H9 (cell line): ENCODE data around the gene PADI6. TPM values are rescaled to one million over a fixed set of nuclear protein-coding genes. Genes with fewer than 3 reads are reported as not detected.

Experiments
- DNase-seq: peaks from one replicate; pipeline ENCODE4 v3.0.0-alpha.2; 2017
- H2AFZ ChIP-seq: one replicate; pipeline ENCODE4 v1.6.1; 2013; ENCODE audit warnings: mild to moderate bottlenecking, low read length, control low read depth, moderate library complexity
- H2AK5ac ChIP-seq: 2 replicates; pipeline ENCODE4 v1.6.1; 2013; ENCODE audit warnings: low read length, control low read depth, mixed read lengths; ENCODE audit not compliant: insufficient read length
- H2BK120ac ChIP-seq: one replicate; pipeline ENCODE4 v1.6.1; 2013; ENCODE audit warnings: low read depth, mild to moderate bottlenecking, low read length, control low read depth, inconsistent platforms; ENCODE audit not compliant: poor library complexity, severe bottlenecking
- H2BK12ac ChIP-seq: 2 replicates; pipeline ENCODE4 v1.6.1; 2013; ENCODE audit warnings: low read length, control low read depth, mixed read lengths, low read depth; ENCODE audit not compliant: insufficient read length
- H2BK15ac ChIP-seq: 2 replicates; pipeline ENCODE4 v1.6.1; 2013; ENCODE audit warnings: low read depth, low read length, control low read depth
- H2BK20ac ChIP-seq: one replicate; pipeline ENCODE4 v1.6.1; 2013; ENCODE audit warnings: low read depth, mild to moderate bottlenecking, low read length, control low read depth, inconsistent platforms; ENCODE audit not compliant: poor library complexity, severe bottlenecking
- H2BK5ac ChIP-seq: 2 replicates; pipeline ENCODE4 v1.6.1; 2013; ENCODE audit warnings: low read length, control low read depth, mixed read lengths; ENCODE audit not compliant: insufficient read length
- H3K14ac ChIP-seq: 2 replicates; pipeline ENCODE4 v1.6.1; 2013; ENCODE audit warnings: low read length, control low read depth; ENCODE audit not compliant: insufficient read depth
- H3K18ac ChIP-seq: 2 replicates; pipeline ENCODE4 v1.6.1; 2013; ENCODE audit warnings: low read depth, mild to moderate bottlenecking, mixed read lengths, low read length, control low read depth; ENCODE audit not compliant: insufficient read length
- H3K23ac ChIP-seq: 2 replicates; pipeline ENCODE4 v1.6.1; 2013; ENCODE audit warnings: low read length, control low read depth, mixed read lengths, low read depth; ENCODE audit not compliant: insufficient read length
- H3K23me2 ChIP-seq: 2 replicates; pipeline ENCODE4 v1.6.1; 2013; ENCODE audit warnings: low read depth, mild to moderate bottlenecking, mixed read lengths, low read length, control low read depth; ENCODE audit not compliant: insufficient read length, poor library complexity, severe bottlenecking
- H3K27ac ChIP-seq: 2 replicates; pipeline ENCODE4 v1.5.1; 2013; ENCODE audit warnings: low read length, control low read depth, mixed read lengths, low read depth; ENCODE audit not compliant: insufficient read length
- H3K27me3 ChIP-seq: 2 replicates; pipeline ENCODE4 v1.6.1; 2013; ENCODE audit warnings: low read length, control low read depth, inconsistent platforms; ENCODE audit not compliant: insufficient read depth
- H3K4ac ChIP-seq: 2 replicates; pipeline ENCODE4 v1.6.1; 2013; ENCODE audit warnings: low read depth, mild to moderate bottlenecking, control low read depth, inconsistent platforms, low read length, moderate library complexity
- H3K4me1 ChIP-seq: 2 replicates; pipeline ENCODE4 v1.6.1; 2013; ENCODE audit warnings: low read length, control low read depth, inconsistent platforms; ENCODE audit not compliant: insufficient read depth
- H3K4me2 ChIP-seq: 2 replicates; pipeline ENCODE4 v1.6.1; 2013; ENCODE audit warnings: low read length, control low read depth, mixed read lengths; ENCODE audit not compliant: insufficient read length, insufficient read depth
- H3K56ac ChIP-seq: 2 replicates; pipeline ENCODE4 v1.6.1; 2013; ENCODE audit warnings: low read depth, mild to moderate bottlenecking, mixed read lengths, low read length, control low read depth; ENCODE audit not compliant: insufficient read length
- H3K79me1 ChIP-seq: 2 replicates; pipeline ENCODE4 v1.6.1; 2013; ENCODE audit warnings: low read depth, mild to moderate bottlenecking, moderate library complexity, low read length, control low read depth, inconsistent platforms; ENCODE audit not compliant: insufficient read depth, poor library complexity, severe bottlenecking
- H3K79me2 ChIP-seq: 2 replicates; pipeline ENCODE4 v1.6.1; 2013; ENCODE audit warnings: low read length, control low read depth, inconsistent platforms; ENCODE audit not compliant: insufficient read depth
- H3K9ac ChIP-seq: 2 replicates; pipeline ENCODE4 v1.6.1; 2013; ENCODE audit warnings: low read length, control low read depth, mixed read lengths; ENCODE audit not compliant: insufficient read length; ENCODE audit errors: extremely low read depth
- H3K9me3 ChIP-seq: one replicate; pipeline ENCODE4 v1.6.1; 2013; ENCODE audit warnings: low read depth, low read length, inconsistent platforms; ENCODE audit not compliant: control insufficient read depth
- H3T11ph ChIP-seq: one replicate; pipeline ENCODE4 v1.6.1; 2013; ENCODE audit warnings: mild to moderate bottlenecking, low read length, control low read depth, inconsistent platforms
- H4K20me1 ChIP-seq: one replicate; pipeline ENCODE4 v1.6.1; 2013; ENCODE audit not compliant: control insufficient read depth, insufficient read length, insufficient read depth
- H4K5ac ChIP-seq: 2 replicates; pipeline ENCODE4 v1.6.1; 2013; ENCODE audit warnings: low read depth, mild to moderate bottlenecking, mixed read lengths, low read length, control low read depth; ENCODE audit not compliant: insufficient read length
- H4K8ac ChIP-seq: replicated peaks from 2 replicates; pipeline ENCODE4 v1.6.1; 2013; ENCODE audit warnings: low read length, control low read depth, mixed read lengths, low read depth; ENCODE audit not compliant: insufficient read length
- H4K91ac ChIP-seq: 2 replicates; pipeline ENCODE4 v1.6.1; 2013; ENCODE audit warnings: low read depth, mild to moderate bottlenecking, moderate library complexity, mixed read lengths, low read length, control low read depth; ENCODE audit not compliant: insufficient read length
- H3K27ac Mint-ChIP-seq, 3 experiments: 2 replicates in 2 of 3; 3 replicates in 1 of 3; pipeline ENCODE4 v1.8.0; 2020 to 2021; ENCODE audit warnings: mixed read lengths in 3 of 3, mild to moderate bottlenecking in 1 of 3, moderate library complexity in 1 of 3
- H3K27me3 Mint-ChIP-seq: 2 replicates; pipeline ENCODE4 v1.8.0; 2021; ENCODE audit warnings: low read depth, mild to moderate bottlenecking, moderate library complexity, mixed read lengths
- H3K36me3 Mint-ChIP-seq, 3 experiments: 2 replicates in 2 of 3; 3 replicates in 1 of 3; pipeline ENCODE4 v1.8.0; 2020 to 2021; ENCODE audit warnings: low read depth in 3 of 3, mixed read lengths in 3 of 3; ENCODE audit not compliant: insufficient read depth in 1 of 3
- H3K4me1 Mint-ChIP-seq, 2 experiments: 2 replicates each; pipeline ENCODE4 v1.8.0; 2020; ENCODE audit warnings: mixed read lengths in 2 of 2
- H3K4me3 Mint-ChIP-seq, 2 experiments: 2 replicates in 1 of 2; 3 replicates in 1 of 2; pipeline ENCODE4 v1.8.0; 2020 to 2021; ENCODE audit warnings: mild to moderate bottlenecking in 2 of 2, mixed read lengths in 2 of 2, moderate library complexity in 1 of 2
- H3K9me3 Mint-ChIP-seq, 2 experiments: 2 replicates in 1 of 2; 3 replicates in 1 of 2; pipeline ENCODE4 v1.8.0; 2020; ENCODE audit warnings: mild to moderate bottlenecking in 2 of 2, mixed read lengths in 2 of 2, moderate library complexity in 1 of 2
- WGBS: extraction: QIAGEN DNeasy Blood & Tissue Kit; methylation state at CpG from one replicate; pipeline ENCODE4 v1.1.7; 2013; ENCODE audit warnings: missing lambda C conversion rate, low lambda C conversion rate, mixed read lengths; ENCODE audit not compliant: insufficient read length; ENCODE audit errors: extremely low coverage; 5-methylcytosine and 5-hydroxymethylcytosine counted together
- total RNA-seq: library from RNA; stranded (reverse); gene quantifications from 2 replicates; pipeline ENCODE4 v1.2.1, GENCODE V29; 2021
- TF ChIP-seq, protein P1 (sequence below): fragments of 200-600 bp; sonication (generic); conservative IDR thresholded peaks from 3 replicates; pipeline ENCODE4 v1.8.0; 2021; ENCODE audit warnings: antibody characterized with exemption, mild to moderate bottlenecking

Gene PADI6
- total RNA-seq, 1 experiment from 2014 or later, result not detected

DNA sequence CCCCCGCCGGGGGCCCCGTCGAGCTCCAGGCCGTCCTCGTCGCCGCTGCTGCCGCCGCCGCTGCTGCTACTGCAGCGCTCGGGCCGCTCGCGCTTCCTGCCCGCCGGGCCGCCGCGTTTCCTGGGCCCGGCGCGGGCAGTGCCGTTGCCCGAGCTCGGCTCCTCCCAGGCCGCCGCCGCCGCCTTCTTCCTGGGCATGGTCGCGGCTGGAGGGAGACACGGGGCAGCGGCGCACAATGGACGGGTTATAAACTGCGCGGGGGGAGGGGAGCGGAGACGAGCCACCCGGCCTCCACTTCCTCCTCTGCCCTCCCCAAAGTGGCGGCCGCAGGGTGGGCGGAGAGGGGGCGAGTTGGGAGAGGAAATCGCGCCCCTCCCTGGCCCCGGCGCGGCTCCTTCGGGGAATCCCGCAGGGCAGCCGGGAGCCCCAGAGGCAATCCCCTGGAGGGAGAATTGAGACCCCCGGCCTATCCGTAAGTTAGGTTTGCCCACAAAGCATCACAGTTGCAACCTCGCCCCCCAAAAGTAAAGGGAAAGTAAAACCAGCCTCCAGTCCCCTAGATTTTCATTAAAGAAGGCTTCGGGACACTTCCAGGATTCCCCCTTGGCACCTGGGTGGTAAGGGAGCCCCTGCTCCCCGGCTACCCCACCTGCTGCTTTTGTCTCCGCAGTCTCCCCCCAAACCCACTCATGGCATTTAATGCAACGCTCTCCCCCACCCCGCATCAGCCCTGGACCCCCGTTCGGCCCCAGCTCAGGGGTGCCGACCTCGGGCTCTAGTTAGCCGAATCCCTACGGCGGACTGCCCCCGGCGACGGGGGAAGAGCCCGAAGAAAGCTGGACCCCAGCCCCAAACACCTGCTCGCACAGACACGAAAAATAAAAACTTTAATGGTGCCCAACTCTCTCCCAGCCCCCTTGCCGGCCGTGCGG lies 66.6 kb downstream of the PADI6 start:
- Histone ChIP-seq H4K5ac (no peak overlapping the region), H2AFZ (no peak overlapping the region), H3K18ac (peak overlapping the region; percentile 89), H3K23ac (no peak overlapping the region), H3K27me3 (peaks cover 3% of the 10 kb centered on the region; the same call in 1 of the 2 replicates), H4K8ac (no peak overlapping the region), H4K20me1 (no peaks in the 10 kb centered on the region), H4K91ac (peak overlapping the region; percentile 12), H3K4me2 (peak overlapping the region; percentile 82), H3K27ac (no peak overlapping the region), H3K23me2 (peaks cover 23% of the 10 kb centered on the region), H2BK15ac (no peak overlapping the region), H2BK5ac (no peak overlapping the region), H3K14ac (peak overlapping the region; percentile 97), H3K9me3 (no peaks in the 10 kb centered on the region), H2BK120ac (peak overlapping the region; percentile 97), H3T11ph (no peak overlapping the region), H3K4ac (peak overlapping the region; percentile 70; the same call in 1 of the 2 replicates), H2BK20ac (no peak overlapping the region), H3K79me1 (no peaks in the 10 kb centered on the region), H3K56ac (no peak overlapping the region), H2AK5ac (no peak overlapping the region), H3K79me2 (peaks cover 29% of the 10 kb centered on the region), H3K9ac (peak overlapping the region; percentile 94), H3K4me1 (peaks cover 24% of the 10 kb centered on the region; the same call in 1 of the 2 replicates), H2BK12ac (no peak overlapping the region)
- peaks cover 14% of the 10 kb centered on the region for H3K27me3 Mint-ChIP-seq
- TF ChIP-seq, protein P1, sequence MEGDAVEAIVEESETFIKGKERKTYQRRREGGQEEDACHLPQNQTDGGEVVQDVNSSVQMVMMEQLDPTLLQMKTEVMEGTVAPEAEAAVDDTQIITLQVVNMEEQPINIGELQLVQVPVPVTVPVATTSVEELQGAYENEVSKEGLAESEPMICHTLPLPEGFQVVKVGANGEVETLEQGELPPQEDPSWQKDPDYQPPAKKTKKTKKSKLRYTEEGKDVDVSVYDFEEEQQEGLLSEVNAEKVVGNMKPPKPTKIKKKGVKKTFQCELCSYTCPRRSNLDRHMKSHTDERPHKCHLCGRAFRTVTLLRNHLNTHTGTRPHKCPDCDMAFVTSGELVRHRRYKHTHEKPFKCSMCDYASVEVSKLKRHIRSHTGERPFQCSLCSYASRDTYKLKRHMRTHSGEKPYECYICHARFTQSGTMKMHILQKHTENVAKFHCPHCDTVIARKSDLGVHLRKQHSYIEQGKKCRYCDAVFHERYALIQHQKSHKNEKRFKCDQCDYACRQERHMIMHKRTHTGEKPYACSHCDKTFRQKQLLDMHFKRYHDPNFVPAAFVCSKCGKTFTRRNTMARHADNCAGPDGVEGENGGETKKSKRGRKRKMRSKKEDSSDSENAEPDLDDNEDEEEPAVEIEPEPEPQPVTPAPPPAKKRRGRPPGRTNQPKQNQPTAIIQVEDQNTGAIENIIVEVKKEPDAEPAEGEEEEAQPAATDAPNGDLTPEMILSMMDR, result no peak
- peaks cover 34 to 41% (median 35%) of the 10 kb centered on the region in 3 experiments; a peak in 6 of 7 replicates for H3K36me3 Mint-ChIP-seq
- H3K4me1 Mint-ChIP-seq, result peaks cover 56 to 58% of the 10 kb centered on the region in 2 experiments
- no CpG with 5 or more reads among the region's 78 CpGs for WGBS
- peaks cover 2 to 3% of the 10 kb centered on the region in 2 experiments; a peak in 3 of 5 replicates for H3K9me3 Mint-ChIP-seq
- H3K27ac Mint-ChIP-seq, result peak overlapping the region; percentile 95 to 99 (median 99)
- peak overlapping the region; percentile 94 to 97 for H3K4me3 Mint-ChIP-seq
- peak; percentile 66 for DNase-seq
